Tibial nerve (tissue), 4 donors: ENCODE data around the gene OCA2. TPM values are rescaled to one million over a fixed set of nuclear protein-coding genes. Genes with fewer than 3 reads are reported as not detected.

Experiments used
- DNase-seq, 2 donors: peaks; one replicate each; pipeline ENCODE4 v3.0.0-alpha.2; 2019; ENCODE audit warnings: low spot score in 2 of 2
- H3K27ac ChIP-seq, 4 donors: fragments of 200-600 bp; sonication (generic) in 3 of 4; one replicate each; pipeline ENCODE4 v1.5.1; 2017 to 2019; ENCODE audit warnings: mild to moderate bottlenecking in 1 of 4
- H3K27me3 ChIP-seq, 2 donors: fragments of 200-600 bp; sonication (generic) in 1 of 2; one replicate each; pipeline versions ENCODE4 v1.5.1 to v1.6.0; 2017 to 2019
- H3K36me3 ChIP-seq, 3 donors: fragments of 200-600 bp; sonication (generic); one replicate each; pipeline ENCODE4 v1.5.1; 2018 to 2019
- H3K4me1 ChIP-seq, 4 donors: fragments of 200-600 bp; sonication (generic) in 3 of 4; one replicate each; pipeline ENCODE4 v1.5.1; 2017 to 2019
- H3K4me3 ChIP-seq, 4 donors: fragments of 200-600 bp; sonication (generic) in 3 of 4; one replicate each; pipeline ENCODE4 v1.5.1; 2017 to 2019; ENCODE audit warnings: mild to moderate bottlenecking in 1 of 4, moderate library complexity in 1 of 4
- H3K9me3 ChIP-seq, 4 donors: fragments of 200-600 bp; sonication (generic) in 3 of 4; one replicate each; pipeline ENCODE4 v1.5.1; 2017 to 2019
- CTCF ChIP-seq, 5 experiments: fragments of 200-600 bp in 3 of 5; fragments of 450-650 bp in 2 of 5; sonication (generic) in 3 of 5; IDR thresholded peaks; one replicate each; pipeline ENCODE4 v1.5.1; 2016 to 2019; ENCODE audit warnings: antibody characterized with exemption in 5 of 5, mild to moderate bottlenecking in 3 of 5, moderate library complexity in 2 of 5
- EP300 ChIP-seq, 2 donors: sonication (generic); formaldehyde crosslinking; IDR thresholded peaks; one replicate each; pipeline ENCODE4 v1.6.1; 2017; ENCODE audit warnings: antibody characterized with exemption in 2 of 2, mild to moderate bottlenecking in 1 of 2
- POLR2A ChIP-seq, 2 donors: fragments of 450-650 bp; IDR thresholded peaks; one replicate each; pipeline ENCODE4 v1.6.1; 2017; ENCODE audit warnings: antibody characterized with exemption in 2 of 2, mild to moderate bottlenecking in 2 of 2, moderate library complexity in 2 of 2
- WGBS, 2 donors: methylation state at CpG; one replicate each; pipeline ENCODE4 v1.1.5; 2018; 5-methylcytosine and 5-hydroxymethylcytosine counted together
- total RNA-seq, 4 donors: library from RNA; depleted of rRNA; stranded (reverse); fragments of >200 nt; gene quantifications; one replicate each; pipeline ENCODE4 v1.1.0, GENCODE V29; 2016

OCA2 gene
- total RNA-seq, 4 donors from 2014 or later, result 2.7 to 19.7 (median 6.5) TPM; not detected in 1

DNA sequence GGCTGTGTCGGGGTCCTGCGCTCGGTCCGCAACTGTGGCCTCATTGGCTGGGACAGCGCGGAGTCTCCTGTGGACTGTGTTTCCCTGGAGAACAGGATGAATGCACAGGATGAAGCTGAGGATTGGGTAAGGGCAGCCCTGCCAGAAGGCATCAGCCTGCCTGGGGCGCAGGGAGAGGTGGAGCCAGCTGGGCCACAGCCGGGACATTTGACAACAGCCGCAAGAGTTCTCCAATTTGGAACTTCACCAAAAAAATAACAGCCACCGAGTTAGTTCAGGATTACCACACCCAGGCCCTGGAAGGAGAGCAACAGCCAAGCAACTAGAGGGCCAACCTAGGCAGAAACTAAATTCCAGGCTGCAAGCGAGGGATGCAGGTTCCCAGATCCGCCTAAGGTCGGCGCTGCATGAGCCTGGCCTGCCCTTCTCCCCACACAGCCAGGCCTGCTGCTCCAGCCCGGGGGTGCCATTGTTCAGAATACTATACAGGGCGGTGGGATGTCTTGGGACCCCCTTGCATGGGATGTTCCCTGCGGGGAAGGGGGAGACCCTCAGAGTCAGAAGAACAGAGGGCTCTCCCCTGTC is 229.3 kb downstream of the OCA2 start:
- peaks cover 0 to 8% (median 0%) of the 10 kb centered on the region in 4 donors for H3K4me1 ChIP-seq
- TF ChIP-seq CTCF (IDR thresholded peaks at IDR 0.05), result no peak
- TF ChIP-seq POLR2A (IDR thresholded peaks at IDR 0.05), result no peak
- no peak for TF ChIP-seq EP300 (IDR thresholded peaks at IDR 0.05)
- H3K9me3 ChIP-seq, result no peaks in the 10 kb centered on the region
- H3K36me3 ChIP-seq, result no peaks in the 10 kb centered on the region
- no peak for DNase-seq
- H3K27ac ChIP-seq, result no peak overlapping the region
- 85 to 86% methylated on average over 17 of the region's 17 CpGs for WGBS, 2 donors
- H3K27me3 ChIP-seq, result no peaks in the 10 kb centered on the region
- no peak overlapping the region for H3K4me3 ChIP-seq

DNA sequence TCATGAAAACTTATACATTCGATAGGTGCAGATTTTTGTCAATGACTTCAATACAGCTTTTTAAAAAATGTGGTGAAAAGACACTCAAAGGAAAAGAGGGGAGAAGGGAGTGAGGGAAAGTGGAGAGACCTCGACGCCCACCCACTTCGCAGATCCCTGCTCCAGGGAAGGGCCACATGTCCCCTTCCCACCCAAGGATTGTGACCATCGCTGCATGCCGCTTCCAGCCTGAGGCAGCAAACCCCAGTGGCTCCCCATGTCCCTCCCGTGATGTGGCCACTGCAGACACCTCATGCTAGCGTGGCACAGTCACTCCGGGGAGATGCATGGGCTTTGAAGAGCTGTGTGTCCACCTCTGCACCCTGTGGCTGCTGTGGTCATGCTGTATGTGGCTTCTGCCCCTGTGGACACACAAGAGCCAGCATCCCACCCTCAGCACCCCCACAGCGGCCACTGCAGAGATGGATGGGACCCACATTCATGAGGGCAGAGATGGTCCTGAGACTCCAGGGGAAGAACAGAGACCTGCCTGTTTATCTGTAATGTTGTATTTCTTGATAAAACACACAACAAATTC is 230.2 kb downstream of the OCA2 start:
- Histone ChIP-seq H3K27ac (no peak overlapping the region), H3K36me3 (no peaks in the 10 kb centered on the region), H3K27me3 (no peaks in the 10 kb centered on the region), H3K4me1 (peaks cover 0 to 8% (median 0%) of the 10 kb centered on the region in 4 donors), H3K4me3 (no peak overlapping the region), H3K9me3 (no peaks in the 10 kb centered on the region)
- TF ChIP-seq POLR2A (IDR thresholded peaks at IDR 0.05), result no peak
- no peak for TF ChIP-seq CTCF (IDR thresholded peaks at IDR 0.05)
- TF ChIP-seq EP300 (IDR thresholded peaks at IDR 0.05), result no peak
- 83 to 86% methylated on average over 9 to 10 of the region's 10 CpGs for WGBS, 2 donors
- DNase-seq, result no peak

GRCh38 chr15:27867861-27868260 is 231.3 kb downstream of the OCA2 start:
- Histone ChIP-seq H3K36me3 (no peaks in the 10 kb centered on the region), H3K9me3 (no peaks in the 10 kb centered on the region), H3K4me3 (no peak overlapping the region), H3K4me1 (peaks cover 0 to 8% (median 0%) of the 10 kb centered on the region in 4 donors), H3K27ac (no peak overlapping the region), H3K27me3 (no peaks in the 10 kb centered on the region)
- no peak for DNase-seq
- no peak for TF ChIP-seq EP300 (IDR thresholded peaks at IDR 0.05)
- TF ChIP-seq CTCF (IDR thresholded peaks at IDR 0.05), result no peak
- TF ChIP-seq POLR2A (IDR thresholded peaks at IDR 0.05), result no peak
- 51 to 52% methylated on average over 7 of the region's 7 CpGs for WGBS, 2 donors

DNA sequence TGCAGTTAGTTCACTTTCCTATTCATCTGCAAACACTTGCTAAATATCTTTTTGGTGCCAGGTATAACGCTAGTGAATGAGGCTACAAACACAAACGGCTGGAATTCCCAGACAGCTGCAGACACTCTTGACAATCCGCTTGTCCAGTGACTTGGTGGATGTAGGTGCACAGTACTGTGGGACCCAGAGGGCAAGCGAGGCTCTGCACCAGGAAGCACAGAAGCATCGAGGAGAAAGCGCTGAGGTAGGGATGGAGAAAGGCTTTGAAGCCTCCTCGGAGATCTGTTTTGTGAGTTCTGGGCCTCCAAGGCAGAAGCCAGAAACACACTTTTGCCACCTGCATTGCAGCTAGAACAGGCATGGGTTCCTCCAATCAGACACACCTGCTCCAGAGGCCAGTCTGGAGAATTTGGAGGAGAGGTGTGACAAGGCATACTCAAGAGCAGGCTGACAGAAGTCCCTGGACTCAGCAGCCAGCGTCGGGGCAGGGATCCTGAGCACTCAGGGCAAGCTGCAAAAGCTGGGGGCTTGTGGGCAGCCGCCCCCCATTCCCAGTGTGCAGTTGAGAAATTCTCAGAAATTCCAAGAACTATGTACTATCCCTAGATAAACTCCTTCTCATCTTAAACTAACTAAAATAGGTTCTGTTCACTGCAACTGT is 232.5 kb downstream of the OCA2 start:
- Histone ChIP-seq H3K27ac (no peak overlapping the region), H3K4me1 (peaks cover 0 to 8% (median 0%) of the 10 kb centered on the region in 4 donors), H3K36me3 (no peaks in the 10 kb centered on the region), H3K9me3 (peaks cover 0 to 4% (median 0%) of the 10 kb centered on the region in 4 donors), H3K27me3 (no peaks in the 10 kb centered on the region), H3K4me3 (no peak overlapping the region)
- WGBS, 2 donors, result 80 to 84% methylated on average over 10 of the region's 10 CpGs
- DNase-seq, result no peak
- no peak for TF ChIP-seq CTCF (IDR thresholded peaks at IDR 0.05)
- no peak for TF ChIP-seq POLR2A (IDR thresholded peaks at IDR 0.05)
- TF ChIP-seq EP300 (IDR thresholded peaks at IDR 0.05), result no peak

DNA sequence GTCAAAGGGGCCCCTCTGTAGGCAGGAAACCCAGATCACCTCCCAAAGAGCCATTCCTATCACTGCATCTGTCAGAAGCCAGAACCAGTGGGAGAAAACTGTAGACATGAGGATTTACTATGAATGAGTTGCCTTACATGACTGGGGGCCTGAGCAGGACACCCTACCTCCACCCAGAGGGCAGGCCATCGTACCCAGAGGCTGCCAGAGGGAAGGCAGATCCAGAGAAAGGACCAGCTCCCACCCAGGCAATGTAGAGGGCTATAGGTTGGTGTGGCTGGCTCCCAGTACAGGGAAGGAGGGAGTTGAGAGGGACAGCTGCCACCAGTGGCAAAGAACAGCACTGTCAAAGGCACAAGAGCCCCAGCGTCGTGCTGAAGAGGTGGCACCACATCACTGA is 233.2 kb downstream of the OCA2 start:
- WGBS, 2 donors, result 77% methylated on average over 3 of the region's 3 CpGs
- H3K9me3 ChIP-seq, result peaks cover 0 to 8% (median 0%) of the 10 kb centered on the region in 4 donors
- H3K4me1 ChIP-seq, result peaks cover 0 to 8% (median 0%) of the 10 kb centered on the region in 4 donors
- no peak for TF ChIP-seq POLR2A (IDR thresholded peaks at IDR 0.05)
- no peak for TF ChIP-seq EP300 (IDR thresholded peaks at IDR 0.05)
- TF ChIP-seq CTCF (IDR thresholded peaks at IDR 0.05), result no peak
- no peaks in the 10 kb centered on the region for H3K27me3 ChIP-seq
- no peaks in the 10 kb centered on the region for H3K36me3 ChIP-seq
- no peak for DNase-seq
- H3K4me3 ChIP-seq, result no peak overlapping the region
- no peak overlapping the region for H3K27ac ChIP-seq
